Measurements from ENCODE around the gene CSF3.

CSF3 gene, protein sequence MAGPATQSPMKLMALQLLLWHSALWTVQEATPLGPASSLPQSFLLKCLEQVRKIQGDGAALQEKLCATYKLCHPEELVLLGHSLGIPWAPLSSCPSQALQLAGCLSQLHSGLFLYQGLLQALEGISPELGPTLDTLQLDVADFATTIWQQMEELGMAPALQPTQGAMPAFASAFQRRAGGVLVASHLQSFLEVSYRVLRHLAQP

DNA sequence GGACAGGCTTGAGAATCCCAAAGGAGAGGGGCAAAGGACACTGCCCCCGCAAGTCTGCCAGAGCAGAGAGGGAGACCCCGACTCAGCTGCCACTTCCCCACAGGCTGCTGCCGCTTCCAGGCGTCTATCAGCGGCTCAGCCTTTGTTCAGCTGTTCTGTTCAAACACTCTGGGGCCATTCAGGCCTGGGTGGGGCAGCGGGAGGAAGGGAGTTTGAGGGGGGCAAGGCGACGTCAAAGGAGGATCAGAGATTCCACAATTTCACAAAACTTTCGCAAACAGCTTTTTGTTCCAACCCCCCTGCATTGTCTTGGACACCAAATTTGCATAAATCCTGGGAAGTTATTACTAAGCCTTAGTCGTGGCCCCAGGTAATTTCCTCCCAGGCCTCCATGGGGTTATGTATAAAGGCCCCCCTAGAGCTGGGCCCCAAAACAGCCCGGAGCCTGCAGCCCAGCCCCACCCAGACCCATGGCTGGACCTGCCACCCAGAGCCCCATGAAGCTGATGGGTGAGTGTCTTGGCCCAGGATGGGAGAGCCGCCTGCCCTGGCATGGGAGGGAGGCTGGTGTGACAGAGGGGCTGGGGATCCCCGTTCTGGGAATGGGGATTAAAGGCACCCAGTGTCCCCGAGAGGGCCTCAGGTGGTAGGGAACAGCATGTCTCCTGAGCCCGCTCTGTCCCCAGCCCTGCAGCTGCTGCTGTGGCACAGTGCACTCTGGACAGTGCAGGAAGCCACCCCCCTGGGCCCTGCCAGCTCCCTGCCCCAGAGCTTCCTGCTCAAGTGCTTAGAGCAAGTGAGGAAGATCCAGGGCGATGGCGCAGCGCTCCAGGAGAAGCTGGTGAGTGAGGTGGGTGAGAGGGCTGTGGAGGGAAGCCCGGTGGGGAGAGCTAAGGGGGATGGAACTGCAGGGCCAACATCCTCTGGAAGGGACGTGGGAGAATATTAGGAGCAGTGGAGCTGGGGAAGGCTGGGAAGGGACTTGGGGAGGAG is at the start of gene CSF3:
Gene CSF3 (plus strand): TSS at position 436 of the 993 bp plus-strand sequence. CDS start 35 bp downstream, at position 471.
- DNase-seq: no peak

DNA sequence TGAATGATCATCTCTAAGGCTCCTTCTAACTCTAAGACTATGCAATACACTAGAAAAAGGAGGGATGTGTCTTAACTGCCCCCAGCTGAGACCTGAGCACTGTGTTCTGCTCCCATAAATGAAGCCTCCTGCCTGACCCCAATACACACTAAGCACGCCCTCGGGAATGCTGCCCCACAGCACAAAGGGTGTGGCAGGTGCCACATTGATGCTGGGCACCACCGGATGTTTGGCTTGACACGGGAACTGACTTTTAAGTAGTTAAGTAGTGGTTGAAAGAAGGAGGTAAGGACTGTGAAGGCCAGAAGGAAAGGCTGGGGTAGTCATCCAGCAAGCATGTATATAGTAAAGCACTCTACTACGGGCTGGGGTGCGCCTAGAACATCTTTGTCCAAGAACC is 48.5 kb upstream of the CSF3 start:
- no peak for DNase-seq

DNA sequence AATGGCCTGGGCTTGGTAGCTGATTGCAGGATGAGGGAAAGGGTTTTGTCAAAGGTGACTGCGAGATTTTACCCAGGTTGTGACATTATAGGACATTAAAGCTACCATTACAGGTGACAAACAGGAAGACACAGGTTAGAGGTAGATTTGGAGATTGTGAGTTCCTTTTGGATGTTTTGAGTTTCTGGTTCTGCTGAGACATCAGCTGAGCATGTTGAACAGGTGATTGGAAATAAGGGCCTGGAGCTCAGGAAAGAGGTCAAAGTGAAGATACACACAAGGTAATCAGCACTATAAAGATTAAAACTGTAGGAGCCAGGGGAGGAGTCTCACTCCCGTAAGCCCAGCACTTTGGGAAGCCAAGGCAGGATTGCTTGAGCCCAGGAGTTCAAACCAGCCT is 46.5 kb upstream of the CSF3 start:
- no peak for DNase-seq

DNA sequence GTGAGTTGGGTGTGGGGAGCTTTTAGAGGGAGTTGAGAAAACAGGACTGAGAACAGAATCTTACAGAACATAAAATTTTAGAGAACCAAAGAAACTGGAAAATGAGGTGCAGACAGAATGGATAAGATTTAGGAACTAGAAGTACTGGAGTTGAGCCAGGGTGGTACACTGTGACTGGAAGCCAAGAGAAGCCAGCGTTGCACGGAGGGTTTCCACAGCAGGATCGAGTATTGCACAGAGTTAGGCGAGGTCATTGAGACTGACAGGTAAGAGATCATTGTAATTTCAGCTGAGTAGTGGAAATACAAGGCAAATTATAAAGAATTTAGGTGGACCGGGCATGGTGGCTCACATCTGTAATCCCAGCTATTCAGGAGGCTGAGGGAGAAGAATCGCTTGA is 45.9 kb upstream of the CSF3 start:
- no peak for DNase-seq

DNA sequence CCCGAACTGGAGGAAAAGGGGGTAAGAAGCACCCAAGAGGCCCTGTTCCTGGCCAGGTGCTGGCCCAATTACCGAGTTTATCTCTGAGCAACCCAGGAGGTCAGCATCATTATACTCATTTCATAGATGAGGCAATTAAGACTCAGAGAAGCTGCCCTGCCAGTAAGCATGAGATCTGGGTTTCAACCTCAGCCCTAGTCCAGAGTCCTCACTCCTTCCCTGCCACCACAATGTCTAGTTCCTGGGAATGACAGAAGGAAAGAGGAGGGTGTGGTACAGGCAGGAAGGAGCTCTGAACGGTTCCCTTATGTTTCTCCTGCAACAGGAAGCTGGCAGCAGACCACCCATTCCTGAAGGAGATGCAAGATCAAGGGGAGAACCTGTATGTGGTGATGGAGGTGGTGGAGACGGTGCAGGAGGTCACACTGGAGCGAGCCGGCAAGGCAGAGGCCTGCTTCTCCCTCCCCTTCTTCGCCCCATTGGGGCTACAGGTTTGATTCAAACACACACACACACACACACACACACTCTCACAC is 45.0 kb upstream of the CSF3 start:
- DNase-seq: no peak

DNA sequence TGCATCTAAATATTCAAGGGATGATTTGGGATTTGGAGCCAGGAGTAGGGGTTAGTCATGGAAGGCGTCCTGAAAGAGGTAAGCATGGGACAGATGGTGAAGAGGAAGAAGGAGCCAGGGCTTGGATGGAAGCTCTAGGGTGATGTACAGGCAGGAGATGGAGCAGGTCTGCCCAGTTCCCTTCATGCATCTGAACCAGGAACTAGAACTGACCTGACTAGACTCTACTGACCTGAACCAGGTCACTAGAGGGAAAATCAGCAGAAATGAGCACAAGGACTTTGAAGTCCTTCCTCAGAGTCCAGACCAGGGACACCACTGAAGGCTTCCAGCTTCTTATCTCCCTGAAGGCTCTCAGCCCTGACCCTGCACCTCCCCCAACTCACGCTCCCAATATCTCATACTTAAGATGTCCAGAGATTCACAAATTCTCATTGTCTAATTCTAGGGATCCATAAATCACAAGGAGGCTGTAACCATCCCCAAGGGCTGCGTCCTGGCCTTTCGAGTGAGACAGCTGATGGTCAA is 44.1 kb upstream of the CSF3 start:
- DNase-seq: no peak

DNA sequence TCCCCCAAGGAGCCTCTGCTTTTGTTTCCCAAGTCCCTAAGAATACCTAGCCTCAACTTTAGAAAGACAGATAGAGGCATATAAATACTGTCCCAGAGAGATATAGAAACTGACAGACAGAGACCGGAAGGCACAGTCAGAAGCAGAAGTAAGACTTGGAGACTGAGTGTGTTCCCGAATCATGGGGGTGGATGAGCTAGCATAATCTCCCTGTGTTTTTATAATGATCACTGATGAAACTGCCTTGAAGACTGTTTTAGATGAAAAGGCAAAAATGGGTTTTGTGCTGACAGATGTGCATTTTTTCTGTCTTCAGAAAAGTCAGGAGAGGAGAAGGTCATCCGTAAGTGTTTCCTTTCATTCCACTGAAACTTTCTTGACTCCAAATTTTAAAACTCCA is 43.0 kb upstream of the CSF3 start:
- DNase-seq: no peak

DNA sequence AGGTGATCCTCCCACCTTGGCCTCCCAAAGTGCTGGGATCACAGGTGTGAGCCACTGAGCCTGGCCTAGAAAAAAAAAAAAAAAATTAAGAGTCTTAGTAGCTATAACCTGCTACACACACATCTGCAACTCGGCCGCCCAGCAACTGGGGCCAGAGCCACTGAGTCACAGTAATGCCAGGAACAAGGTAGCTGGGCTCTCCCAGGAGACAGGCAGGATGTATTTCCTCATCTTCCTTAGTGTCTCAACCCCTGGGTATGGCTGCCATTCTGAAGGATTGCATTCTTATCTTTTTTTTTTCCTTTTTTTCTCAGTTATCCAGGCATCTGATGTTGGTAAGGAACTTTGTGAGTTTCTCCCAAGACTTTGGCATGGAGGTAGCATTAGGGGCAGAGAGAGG is 41.7 kb upstream of the CSF3 start:
- no peak for DNase-seq

DNA sequence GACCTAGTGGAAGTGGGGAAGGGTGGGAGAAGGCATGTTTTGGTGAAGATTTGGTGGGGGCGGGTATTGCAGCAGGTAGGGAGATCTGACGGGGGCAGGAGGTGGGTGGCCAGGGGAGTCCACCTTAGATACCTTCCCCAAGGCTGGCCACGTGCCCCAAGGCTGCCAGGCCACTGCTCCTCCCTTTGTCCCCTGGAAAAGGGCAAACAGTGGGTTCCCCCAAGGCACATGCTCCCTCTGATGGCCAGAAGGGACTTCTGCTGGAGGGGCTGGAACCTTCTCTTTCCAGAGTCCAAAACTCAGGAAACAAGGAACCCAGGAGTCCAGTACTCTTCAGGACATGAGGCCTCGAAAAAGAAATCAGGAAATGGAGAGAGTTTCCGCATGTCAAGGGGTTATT is 40.8 kb upstream of the CSF3 start:
- DNase-seq: no peak

DNA sequence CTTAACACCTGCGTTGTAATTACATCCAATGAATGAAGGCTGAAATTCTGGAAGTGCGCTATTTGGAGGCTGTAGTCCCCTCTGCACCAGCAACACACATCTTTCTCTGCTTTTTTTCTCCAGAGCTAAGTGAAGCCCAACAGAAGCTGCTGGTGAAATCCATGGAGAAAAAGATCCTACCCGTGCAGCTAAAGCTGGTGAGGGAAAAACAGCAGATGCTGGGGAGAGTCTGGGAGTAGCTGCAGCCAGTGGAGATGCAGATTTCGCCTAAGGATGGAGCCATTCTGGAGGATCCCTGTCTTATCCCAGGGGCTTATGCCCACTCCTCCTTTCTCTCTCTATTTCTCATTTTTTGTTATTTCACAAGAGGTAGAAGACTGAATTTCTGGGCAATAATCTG is 39.4 kb upstream of the CSF3 start:
- DNase-seq: no peak

DNA sequence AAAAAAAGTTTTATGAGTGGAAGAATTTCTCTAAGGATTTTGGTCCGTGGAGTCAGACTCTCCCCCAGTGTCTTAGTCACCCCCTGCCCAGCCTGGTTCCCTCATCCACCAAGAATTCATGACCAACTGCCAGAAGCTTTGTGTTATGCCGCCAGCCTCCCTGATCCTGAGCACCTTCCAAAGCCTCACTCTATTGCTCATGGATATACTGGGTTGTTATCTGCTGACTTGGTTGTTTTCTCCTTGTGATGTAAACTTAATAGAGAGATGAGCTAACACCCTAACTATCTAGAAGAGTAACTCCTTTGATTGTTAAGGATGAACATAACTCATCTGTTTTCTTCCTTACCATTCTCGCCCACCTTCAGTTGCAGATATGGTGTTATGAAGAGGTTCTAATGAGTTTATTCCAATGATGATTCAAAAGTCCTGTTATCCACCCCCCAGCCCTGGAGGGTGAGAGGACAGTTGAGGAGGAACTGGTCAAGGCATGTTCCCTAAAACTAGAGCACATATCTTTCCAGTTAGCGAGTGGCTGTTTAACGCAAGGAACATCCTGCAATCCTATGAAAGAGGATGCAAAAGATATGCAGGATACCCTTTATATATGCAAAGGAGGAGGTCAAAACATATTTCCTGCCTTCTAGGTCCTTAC is 36.1 kb upstream of the CSF3 start:
- DNase-seq: no peak

DNA sequence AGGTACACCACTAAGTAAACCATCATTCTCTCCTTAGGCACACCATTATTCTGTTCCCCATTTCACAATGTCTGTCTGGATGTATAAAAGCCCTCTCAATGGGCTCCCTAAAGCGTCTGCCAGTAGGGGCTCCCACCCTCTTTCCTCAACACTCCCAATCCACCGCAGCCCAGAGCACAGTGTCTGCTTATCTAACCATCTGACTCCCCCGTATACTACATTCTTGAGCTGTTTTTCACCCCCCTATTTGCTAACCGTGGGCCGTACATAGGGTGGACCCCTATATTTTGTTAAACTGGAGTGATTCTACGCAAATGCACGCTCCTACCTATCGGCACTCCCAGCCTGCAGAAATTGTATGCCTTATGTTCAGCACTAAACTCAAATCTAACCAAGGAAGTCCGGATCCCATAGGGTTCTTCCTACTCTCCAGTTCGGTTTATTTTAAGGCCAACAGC is 35.3 kb upstream of the CSF3 start:
- peak; percentile 39 for DNase-seq

DNA sequence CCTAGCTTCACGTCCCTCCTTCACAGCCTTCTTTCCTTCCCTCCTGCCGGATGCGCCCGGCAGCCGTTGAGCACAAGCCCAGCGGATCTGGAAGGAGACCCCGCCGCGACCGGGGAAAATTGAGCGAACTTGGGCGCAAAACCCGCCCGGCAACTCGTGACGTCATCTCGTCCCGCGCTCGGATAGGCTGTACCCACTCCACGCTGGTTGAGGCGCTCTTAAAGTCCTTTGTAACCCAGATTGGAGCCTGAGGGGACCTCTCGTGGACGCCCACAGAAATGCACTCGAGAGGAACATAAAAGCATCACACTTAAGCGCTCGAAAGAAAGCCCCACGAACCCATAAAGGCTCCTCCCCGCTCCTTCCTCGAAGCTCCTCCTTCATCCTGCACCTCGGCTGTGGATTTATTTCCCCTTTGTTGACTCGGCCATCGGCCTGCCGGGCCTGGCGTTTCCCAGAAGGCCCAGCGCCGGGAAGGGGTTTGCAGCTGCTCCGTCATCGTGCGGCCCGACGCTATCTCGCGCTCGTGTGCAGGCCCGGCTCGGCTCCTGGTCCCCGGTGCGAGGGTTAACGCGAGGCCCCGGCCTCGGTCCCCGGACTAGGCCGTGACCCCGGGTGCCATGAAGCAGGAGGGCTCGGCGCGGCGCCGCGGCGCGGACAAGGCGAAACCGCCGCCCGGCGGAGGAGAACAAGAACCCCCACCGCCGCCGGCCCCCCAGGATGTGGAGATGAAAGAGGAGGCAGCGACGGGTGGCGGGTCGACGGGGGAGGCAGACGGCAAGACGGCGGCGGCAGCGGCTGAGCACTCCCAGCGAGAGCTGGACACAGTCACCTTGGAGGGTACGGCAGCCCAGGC is 34.7 kb upstream of the CSF3 start, which contains the start of gene PSMD3:
Gene PSMD3 (plus strand): TSS at position 457 of the 856 bp plus-strand sequence. CDS start 164 bp downstream, at position 621.
- peak; percentile 99 for DNase-seq

DNA sequence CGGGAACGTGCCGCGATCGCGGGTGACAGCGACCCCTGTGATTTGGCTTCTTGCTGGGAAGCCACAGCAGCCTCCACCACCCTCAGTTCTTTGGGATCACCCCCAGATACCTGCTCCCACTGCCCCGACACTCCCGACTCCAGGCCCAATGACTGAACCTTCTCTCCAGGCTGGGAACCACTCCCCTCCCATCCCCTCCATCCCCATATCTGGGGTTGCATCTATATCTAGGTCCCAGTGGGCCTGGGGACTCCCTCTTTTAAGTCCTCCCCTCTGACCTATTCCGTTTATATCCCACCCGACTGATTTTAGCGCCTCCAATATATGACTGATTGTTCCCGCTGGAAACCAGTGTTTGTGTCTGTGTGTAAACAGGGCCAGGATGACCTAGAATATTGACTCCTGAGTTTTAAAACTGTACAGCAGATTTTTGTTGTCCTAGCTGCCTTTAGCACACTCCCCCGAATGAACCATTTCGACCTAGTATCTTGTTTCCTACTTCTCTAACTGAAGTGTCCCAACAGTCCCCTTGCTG is 34.0 kb upstream of the CSF3 start:
- DNase-seq: no peak

DNA sequence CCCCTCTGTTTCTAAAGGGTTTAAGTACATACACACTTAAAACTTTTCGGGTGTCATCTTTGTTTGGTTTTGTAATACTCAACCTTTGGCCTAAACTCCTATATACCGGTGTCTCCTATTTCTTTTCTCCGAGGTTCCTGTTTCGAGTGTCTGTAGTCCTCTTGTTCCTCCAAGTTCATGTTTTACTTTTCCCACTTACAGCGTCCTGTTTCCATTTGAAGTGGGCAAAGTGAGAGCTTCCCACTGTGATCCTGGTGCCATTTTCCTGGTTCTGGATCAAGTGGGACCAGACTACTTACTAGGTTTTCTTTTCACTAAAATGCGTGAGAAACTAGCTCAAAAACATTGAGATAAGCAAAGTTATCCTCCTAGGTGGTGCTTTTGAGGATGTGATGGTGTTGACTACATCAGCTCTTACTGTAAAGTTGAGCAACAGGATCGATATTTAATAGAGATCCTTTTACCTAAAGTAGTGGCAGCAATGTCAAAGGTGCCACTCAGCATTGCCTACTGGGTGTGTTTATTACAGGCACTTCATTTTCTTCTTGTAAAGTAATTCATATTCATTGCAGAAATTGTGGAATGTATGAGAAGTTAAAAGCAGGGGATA is 33.4 kb upstream of the CSF3 start:
- no peak for DNase-seq

DNA sequence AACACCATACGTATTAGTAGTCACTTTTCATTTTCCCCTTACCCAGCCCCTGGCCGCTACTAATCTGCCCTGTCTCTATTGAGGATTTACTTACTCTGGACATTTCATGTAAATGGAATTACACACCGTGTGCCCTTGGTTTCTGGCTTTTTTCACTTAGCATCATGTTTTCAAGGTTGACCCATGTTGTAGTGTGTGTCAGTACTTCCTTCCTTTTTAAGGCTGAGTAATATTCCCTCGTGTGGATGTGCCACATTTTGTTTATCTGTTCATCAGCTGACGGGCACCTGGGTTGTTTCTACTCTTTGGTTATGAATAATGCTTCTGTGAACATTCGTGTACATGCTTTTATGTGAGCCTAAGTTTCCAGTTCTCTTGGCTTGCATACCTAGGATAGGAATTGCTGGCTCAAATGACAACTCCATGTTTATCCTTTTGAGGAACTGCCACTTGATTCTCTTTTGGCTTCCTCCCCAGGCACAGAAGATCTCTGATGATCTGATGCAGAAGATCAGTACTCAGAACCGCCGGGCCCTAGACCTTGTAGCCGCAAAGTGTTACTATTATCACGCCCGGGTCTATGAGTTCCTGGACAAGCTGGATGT is 26.9 kb upstream of the CSF3 start:
- DNase-seq: no peak

DNA sequence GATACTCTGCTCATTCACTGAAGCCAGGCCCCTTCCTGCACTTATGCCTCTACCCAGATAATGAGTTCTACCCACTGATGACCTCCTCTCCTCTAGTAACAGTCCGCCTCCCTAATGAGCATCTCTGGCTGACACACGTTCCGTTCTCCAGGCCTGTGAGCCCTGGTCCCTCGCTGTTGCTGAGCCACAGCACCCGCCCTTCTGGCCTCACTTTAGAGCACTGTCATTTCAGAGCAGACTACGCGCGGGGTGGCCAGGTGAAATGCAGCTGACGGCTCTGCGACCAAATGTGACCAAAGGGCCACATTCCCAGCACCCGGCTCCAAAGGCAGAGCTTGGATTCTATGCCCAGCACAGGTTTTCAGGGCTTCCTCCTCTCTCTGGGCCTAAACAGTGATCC is 20.8 kb upstream of the CSF3 start:
- DNase-seq: no peak

DNA sequence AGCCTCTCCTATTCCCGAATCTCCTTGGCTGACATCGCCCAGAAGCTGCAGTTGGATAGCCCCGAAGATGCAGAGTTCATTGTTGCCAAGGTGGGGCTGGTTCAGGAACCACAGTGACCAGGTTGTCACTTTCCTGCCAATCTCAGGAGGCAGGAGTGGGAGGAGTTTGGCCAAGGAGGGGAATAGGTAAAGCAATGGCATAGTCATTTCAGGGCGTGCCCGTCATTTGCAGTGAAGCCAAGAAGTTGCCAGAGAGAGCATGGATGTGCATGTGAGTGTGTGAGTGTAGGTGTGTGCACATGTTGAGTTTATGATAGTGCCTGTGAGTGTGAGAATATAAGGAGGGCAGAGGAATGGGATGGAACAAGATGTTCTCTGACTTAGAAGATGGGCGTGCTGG is 19.8 kb upstream of the CSF3 start:
- no peak for DNase-seq

DNA sequence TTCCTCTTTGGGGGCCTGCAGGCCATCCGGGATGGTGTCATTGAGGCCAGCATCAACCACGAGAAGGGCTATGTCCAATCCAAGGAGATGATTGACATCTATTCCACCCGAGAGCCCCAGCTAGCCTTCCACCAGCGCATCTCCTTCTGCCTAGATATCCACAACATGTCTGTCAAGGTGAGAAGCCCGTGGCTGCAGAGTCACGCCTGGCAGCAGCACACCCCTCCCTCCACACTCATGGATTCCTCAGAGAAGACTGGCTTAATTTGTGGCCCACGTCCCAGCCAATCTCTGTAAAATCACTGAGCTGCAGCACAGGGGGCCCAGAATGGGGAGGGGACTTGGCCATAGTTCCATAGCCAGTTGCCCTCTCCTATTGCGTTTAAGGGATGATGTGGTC is 19.1 kb upstream of the CSF3 start:
- DNase-seq: no peak

DNA sequence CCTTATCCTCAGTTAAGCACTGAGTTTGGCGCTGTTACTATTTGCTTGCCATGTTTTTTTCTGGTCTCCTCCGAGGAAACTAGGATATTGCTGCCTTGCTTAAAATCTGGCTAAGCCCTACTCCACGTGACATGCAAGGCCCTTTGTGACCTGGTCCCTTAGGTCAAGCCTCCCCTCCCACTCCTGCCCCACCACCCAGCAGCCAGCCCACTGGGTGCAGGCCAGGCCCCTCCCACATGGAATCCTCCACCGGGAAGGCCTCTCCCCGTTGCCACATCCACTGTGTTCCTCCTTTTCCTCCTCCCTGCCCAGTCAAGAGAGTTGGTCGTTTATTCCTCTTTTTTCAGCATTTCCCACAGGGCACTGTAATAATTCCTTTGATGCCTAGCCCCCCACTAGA is 18.4 kb upstream of the CSF3 start:
- DNase-seq: no peak

DNA sequence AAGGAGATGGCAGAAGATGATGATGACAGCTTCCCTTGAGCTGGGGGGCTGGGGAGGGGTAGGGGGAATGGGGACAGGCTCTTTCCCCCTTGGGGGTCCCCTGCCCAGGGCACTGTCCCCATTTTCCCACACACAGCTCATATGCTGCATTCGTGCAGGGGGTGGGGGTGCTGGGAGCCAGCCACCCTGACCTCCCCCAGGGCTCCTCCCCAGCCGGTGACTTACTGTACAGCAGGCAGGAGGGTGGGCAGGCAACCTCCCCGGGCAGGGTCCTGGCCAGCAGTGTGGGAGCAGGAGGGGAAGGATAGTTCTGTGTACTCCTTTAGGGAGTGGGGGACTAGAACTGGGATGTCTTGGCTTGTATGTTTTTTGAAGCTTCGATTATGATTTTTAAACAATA is 17.7 kb upstream of the CSF3 start:
- no peak for DNase-seq

Measured in NCI-H2171 (cell line).